Fibroblast of skin of right quadriceps (primary cell): ENCODE measurements around the gene PILRA.

Experiments used
- DNase-seq: peaks from one replicate; pipeline ENCODE4 v3.0.0-alpha.2; 2013

Gene PILRA

DNA sequence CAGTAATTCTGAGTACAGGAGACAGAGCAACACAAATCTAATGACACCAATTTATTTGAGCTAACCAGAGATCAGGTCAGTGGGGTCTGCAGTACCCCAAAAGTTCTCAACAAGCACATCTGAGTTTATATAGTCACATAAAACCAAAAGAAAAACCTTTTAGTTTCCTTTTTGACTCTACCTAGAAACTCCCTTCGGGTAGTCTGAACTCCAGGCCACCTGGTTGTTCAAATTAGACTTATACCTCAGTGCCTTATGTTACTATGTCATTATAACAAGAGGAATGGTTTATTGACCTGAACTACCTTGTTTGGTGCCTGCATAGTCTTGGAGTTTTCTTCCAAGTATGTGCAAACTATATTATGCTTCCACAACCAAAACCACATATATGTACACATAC, 40.6 kb downstream of the PILRA start:
- DNase-seq, result no peak

DNA sequence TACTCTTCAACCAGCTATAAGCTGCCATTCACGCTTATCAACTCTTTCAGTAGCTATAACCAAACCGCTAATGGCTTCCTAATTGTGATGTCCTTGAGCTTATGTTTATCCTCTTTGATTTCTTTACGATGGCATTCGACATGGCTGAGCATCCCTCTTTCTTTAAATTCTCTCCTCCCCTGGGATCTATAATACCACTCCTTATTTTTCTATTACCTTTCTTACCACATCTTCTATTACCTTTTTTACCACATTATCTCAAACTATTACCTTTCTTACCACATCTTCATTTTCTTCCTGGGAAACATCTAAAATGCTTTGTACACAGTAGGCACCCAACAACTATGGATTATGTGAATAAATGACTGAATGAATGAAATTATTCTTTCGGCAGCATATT, 42.2 kb downstream of the PILRA start:
- no peak for DNase-seq

DNA sequence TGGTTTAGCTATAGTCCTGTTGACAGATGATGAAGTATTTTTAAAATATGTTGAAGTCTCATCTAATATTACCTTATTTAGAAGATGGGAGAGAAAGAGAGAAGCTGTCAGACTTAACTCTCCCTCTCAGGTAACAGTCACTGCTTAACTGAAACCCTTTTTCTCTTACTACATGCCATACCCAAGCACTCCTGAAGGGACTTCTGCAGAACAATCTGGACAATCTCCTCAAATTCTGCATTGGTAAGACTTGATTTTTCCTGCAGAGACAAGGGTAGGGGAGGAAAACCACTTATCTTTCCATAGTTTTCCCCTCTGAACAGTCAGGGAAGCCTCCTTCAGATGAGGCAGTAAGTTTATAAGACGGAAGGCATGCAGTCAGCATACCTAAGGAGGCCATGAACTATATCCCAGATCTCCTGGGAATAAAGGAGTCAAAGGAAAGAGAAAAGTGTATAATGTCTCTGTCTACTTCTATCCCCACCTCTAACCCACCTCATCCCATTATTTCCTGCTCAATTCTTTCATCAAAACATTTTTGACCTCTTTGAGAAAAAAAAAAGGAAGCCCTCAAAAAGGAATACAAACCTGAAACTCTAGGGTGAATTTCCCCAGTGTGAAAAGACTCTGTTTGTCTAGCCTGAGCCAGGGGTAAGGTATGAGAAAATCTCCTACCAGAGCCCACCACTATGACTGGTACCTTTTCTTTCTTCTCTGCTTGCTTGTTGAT, 45.8 kb downstream of the PILRA start:
- DNase-seq, result peak; percentile 32

DNA sequence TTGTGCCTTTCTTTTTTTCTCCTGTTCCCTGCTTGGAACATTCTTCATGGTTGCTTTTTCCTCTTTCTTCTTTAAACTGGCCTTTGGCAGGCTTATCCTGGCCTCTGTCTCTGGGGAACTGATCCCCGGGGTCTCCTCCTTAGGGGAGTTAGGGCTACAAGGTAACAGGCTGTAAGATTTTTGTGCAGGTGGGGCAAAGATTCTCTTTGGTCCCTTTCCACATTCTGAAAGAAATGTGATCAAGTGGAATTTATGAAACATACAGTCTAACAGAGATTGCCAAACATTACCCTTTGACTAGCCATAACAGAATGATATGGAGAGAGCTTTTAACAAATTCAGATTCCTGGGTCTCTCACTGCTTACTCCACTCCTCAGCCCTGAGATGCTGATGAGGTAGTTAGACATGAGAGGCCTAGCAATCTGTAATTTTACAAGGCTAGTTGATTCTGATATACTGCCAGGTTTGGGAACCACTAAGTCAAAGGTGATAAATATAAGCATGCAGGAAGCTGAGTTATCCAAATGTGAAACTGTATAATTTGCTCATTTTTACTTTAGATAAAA, 46.5 kb downstream of the PILRA start:
- no peak for DNase-seq

DNA sequence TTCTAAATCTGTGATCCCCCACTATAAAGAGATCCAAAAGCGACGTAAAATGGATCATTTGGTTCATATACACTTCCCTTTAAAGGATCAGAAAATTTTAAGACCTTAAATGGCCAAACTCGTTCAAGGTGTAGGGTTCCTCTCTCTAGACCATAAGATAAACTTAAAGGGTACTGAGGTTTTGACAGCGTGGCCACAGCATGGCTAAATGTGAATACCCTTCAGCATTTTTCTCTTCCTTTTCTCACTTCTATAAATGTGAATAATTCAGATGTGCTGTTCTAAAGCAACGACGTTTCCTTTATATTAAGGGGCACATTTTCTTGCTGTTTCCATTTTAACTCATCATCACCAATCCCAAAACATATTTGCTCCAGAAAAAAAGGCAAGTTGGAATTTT, 50.0 kb downstream of the PILRA start:
- DNase-seq, result no peak

DNA sequence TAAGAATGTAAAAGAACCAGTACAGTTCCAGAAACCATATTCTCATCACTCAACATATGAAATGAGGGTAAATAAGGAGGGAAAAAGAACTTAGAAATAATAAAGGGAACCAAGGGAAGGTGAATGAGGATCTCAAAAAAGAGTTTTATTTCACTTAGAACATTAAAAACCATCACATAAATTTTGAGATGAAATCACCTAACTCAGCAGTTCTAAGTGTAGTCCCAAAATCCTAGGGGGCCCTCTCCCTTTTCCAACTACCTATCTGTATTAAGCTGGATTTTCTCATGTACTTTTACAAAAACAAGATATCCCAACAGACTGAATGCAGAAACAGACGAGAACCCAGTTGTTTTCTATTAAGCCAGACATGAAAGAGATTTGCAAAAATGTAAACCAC, 52.1 kb downstream of the PILRA start:
- DNase-seq, result no peak

DNA sequence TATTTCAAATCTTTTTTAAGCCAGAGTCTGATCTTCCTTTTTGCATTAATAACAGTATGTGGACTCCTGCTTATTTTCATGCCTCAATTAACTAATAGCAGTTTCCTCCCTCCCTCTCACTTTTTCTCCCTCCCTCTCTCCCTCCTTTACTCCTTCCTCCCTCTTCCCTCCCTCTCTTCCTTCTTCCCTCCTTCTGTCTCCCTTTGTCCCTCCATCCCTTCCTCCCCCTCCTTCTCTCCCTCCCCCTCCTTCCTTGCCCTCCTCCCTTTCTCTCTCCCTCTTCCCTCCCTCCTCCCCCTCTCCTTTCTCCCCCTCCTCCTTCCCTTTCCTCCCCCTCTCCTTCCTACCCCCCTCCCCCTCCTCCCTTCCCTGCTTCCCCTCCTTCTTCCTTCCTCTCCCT, 53.2 kb downstream of the PILRA start:
- DNase-seq, result no peak

DNA sequence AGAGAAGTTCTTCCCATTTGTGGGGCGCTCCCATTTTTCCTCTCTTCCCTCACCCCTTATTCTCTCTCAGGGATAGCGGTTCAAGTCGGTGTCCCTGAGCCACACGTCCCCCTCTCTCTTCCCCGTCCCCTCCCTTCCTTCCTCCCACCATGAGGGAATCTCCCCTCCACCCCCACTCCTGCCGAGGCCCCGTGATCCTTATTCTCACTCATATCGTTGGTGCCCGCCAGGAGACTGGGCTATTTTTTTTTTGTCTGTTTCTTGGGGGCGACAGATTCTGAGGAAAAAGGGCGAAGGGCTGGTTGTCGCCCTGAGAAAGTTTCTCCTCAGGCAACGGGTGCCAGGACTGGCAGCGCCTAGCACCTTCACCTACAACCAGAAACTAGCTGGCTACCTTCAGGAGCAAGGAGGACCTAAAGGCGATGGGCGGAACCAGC, 54.5 kb downstream of the PILRA start:
- DNase-seq, result no peak

DNA sequence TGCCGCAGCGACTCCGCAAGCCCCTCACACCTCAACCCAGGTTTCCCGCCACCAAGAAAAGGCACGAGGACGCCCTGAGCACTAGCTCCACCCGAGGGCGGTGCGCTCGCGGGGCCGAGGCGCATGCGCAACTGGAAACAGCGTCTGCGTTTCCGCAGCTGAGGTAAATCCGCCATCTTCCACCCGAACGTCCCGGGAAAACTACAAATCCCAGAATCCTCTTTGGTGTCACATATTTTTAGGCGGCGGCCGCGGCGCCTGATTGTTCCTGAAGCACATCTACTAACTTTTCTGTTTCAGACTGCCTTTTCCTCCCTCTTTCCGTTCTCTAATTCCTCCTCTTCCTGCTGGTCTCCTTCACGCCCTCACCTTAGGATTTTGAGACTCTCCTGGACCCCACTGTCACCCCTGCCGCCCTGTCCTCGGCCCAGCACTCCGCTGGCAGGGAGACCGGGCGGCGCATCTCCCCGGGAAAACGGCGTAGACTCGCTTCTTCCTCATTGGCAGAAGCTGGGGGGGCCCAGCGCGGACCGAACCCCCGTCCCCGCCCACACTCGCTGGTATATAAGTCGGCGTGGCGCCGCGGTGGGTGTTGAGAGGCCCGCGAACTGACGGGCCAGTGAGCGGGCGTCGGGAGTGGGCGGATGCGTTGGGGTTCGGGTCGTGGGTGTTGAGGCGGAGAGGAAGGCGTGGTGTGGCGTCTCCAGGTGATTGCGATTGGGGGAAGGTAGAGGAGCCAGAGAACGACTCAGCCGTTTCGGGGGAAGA, 55.1 kb downstream of the PILRA start, which contains the start of gene ZCWPW1:
Gene ZCWPW1 (minus strand): TSS at position 505 of the 768 bp plus-strand sequence. CDS start 8,054 bp downstream, outside the sequence.
- peak; percentile 98 for DNase-seq

DNA sequence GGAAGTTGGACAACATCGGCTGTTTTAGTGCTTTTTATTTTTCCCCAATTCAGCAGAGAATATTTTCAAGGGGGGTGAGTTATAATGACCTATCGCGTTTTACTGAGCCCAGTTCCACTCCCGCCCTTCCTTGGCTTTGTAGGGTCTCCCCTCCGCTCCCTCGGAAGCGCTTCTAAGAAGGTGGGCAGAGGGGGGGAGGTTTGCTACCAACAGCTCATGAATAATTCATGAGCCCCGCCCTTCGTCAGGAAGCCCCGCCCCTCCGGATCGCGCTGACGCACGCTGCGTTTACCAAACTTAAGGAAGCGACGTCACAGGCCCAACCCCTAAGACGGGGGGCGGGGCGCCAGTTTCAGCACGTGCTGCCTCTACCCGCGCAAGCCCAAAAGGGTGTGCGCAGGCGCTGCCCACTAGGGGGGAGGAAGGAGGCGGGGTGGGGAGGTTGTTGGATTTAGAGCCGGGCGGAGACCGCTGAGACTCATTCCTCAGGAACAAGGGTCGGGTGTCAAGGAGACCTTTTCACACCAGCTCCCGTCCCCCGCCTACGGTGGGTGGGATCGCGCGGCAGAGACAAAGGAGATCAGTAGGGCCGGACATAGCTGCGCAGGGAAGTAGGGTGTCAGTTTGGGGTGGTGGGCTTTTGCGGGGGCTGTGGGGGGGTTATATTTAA, 55.8 kb downstream of the PILRA start:
- DNase-seq, result peak; percentile 100

DNA sequence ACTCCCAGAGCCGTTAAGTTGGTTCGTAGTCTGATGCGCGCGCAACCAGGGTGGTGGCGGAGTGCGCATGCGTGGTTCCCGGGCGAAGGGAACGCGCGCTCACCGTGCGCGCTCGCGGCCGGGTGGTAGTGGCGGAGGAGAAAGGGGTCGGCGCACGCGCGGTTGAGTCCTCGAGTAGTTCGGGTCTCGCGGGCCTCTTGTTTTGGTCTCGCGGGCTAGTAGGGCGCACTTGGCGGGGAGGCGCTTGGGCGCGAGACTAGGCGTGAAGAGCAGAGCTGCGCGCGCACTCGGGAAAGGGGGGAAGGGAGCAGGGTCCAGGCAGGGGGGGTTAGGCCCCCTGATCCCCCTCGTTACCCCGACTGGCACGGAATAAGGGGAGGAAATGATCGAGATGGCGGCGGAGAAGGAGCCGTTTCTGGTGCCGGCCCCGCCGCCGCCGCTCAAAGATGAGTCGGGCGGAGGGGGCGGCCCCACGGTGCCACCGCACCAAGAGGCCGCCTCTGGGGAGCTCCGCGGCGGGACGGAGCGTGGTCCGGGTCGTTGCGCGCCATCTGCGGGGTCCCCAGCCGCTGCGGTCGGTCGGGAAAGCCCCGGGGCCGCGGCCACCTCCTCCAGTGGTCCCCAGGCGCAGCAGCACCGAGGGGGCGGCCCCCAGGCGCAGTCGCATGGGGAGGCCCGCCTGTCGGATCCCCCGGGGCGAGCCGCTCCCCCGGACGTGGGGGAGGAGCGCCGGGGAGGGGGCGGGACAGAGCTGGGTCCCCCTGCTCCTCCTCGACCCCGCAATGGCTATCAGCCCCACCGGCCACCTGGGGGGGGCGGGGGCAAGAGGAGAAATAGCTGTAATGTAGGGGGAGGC, 56.6 kb downstream of the PILRA start, which contains the start of gene MEPCE:
Gene MEPCE (plus strand): TSS at position 195 of the 856 bp plus-strand sequence. CDS start 188 bp downstream, at position 383.
- DNase-seq, result peak; percentile 98

DNA sequence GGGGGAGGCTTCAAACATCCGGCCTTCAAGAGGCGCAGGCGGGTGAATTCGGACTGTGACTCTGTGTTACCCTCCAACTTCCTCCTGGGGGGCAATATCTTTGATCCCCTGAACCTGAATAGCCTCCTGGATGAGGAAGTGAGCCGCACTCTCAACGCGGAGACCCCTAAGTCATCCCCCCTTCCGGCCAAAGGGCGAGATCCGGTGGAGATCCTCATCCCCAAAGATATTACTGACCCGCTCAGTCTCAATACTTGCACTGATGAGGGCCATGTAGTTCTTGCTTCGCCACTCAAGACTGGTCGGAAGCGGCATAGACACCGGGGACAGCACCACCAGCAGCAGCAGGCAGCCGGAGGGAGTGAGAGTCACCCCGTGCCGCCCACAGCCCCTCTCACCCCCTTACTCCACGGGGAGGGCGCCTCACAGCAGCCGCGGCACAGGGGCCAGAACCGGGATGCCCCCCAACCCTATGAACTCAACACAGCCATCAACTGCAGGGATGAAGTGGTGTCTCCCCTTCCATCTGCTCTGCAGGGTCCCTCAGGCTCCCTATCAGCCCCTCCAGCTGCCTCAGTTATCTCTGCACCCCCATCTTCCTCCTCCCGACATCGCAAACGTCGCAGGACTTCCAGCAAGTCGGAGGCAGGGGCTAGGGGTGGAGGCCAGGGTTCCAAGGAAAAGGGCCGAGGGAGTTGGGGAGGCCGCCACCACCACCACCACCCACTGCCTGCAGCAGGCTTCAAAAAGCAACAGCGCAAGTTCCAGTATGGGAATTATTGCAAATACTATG, 57.4 kb downstream of the PILRA start:
- no peak for DNase-seq

DNA sequence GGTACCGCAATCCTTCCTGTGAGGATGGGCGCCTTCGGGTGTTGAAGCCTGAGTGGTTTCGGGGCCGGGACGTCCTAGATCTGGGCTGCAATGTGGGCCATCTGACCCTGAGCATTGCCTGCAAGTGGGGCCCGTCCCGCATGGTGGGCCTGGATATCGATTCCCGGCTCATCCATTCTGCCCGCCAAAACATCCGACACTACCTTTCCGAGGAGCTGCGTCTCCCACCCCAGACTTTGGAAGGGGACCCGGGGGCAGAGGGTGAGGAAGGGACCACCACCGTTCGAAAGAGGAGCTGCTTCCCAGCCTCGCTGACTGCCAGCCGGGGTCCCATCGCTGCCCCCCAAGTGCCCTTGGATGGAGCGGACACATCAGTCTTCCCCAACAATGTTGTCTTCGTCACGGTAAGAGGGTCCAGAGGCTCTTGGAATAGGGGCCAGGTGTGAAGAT, 58.0 kb downstream of the PILRA start:
- no peak for DNase-seq

DNA sequence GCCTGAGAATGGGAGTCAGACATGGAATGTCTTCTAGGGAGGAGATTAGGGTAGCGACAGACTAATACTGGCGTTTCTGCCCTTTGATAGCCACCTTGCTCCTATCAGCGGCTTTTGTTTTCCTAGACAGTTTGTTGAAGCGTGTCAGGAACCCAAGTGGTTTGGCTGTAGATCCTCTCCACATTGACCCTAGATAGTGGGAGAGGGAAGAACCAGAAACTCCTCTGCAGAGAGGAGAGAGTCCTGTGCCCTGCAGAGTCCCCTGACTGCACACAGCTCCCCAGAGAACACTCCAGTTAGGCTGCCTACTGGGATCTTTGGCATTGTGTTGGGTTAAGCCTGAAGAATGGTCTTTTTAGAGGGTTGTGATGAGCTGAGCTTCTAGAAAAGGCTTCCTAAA, 58.8 kb downstream of the PILRA start:
- no peak for DNase-seq

DNA sequence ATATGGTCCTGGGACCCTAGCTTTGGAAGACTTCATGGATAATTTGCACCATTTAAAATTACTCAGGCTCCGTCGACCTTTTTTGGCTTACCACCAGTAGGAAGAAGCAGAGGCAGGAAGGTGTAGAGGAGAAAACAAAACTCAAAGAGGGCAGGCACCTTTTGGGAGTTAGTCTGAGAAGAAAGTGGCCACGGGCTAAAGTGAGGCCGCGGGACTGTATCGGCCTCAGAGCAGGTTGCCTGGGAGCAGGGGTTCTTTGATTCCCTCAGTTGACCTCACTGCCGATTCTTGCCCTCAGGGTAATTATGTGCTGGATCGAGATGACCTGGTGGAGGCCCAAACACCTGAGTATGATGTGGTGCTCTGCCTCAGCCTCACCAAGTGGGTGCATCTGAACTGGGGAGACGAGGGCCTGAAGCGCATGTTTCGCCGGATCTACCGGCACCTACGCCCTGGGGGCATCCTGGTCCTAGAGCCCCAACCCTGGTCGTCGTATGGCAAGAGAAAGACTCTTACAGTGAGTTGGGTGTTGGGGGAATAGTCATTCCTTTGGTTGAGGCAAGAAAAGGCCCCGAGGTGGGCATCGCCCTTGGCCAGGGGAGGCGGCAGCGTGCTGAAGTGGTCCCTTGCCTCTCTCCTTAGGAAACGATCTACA, 59.5 kb downstream of the PILRA start:
- DNase-seq, result no peak

DNA sequence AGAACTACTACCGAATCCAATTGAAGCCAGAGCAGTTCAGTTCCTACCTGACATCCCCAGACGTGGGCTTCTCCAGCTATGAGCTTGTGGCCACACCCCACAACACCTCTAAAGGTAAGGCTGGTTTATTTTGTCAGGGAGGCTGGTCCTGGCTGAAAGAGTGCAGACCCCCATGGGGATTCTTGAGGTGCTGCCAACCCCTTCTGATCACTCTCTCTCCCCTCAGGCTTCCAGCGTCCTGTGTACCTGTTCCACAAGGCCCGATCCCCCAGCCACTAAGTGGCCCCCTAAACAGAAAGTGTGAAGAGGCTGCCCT, 59.9 kb downstream of the PILRA start:
- DNase-seq, result no peak

DNA sequence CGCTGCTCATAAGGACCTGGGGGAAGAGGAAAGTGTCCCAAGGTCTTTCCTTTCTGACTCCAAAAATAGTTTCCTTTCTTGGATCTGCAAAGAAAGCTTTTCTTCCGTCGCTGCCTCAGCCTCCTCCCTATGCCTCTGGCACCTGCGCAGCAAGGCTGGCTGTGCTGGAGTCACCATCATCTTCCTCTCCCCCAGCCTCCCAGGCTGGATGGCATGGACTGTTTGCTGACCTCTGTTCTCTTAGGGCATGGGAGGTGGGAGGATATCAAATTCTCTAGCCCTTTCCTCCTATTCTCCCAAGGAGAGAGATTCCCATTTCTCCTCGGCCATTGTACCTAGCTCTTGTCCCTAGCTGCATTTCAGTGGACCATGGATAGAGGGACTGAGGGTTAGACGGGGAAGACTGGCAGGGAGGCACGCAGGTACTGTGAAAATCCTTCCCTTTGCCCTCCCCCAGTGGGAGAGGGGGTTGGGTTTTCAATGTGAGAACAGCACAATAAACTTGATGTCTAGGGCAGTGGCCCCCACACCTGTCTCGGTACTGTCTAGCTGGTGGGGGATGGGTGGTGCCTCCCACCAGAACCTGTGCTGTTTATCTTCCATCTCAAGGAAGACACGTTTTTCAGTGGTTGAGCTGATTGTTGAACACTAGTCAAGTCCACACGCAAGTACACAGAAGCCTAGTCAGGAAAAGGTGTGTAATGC, 60.5 kb downstream of the PILRA start:
- no peak for DNase-seq

DNA sequence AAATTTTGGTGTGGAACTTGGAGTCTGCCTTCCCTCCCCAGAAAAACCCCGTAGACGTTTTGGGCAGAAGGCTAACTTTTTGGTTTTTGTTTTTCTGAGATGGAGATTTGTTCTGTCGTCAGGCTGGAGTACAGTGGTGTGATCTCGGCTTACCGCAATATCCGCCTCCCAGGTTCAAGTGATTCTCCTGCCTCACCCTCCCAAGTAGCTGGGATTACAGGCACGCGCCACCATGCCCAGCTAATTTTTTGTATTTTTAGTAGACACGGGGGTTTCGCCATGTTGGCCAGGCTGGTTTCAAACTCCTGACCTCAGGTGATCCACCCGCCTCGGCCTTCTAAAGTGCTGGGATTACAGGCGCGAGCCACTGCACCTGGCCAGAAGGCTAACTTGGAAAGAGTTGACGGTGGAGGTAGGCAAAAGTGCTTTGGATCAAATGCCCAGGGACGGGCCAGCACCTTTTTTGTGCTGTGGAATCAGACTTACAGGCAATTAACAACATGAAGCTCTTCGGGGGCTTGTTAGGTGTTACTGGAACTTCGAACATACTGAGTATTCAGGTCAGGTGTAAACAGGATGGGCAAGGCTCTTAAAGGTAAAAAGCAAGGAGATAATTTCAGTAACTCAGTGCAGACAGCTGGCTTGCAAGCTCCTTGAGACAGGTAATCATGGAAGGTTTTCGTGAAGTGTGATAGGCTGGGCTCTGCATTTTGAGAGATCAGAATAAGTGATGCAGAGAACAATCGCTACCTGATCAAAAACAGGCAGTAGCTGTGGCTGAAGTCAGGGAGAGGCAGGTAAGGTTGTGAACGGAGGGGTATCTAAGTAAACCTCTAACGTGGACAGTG, 61.2 kb downstream of the PILRA start:
- no peak for DNase-seq
